ENCODE data around the gene AAK1.
A peak's percentile ranks its signal among the peaks of the same experiment; 100 is the strongest.

Gene AAK1

GRCh38 chr2:69643602-69644505 is at the start of gene AAK1:
AAK1 (minus strand) TSS chr2:69643739; CDS start chr2:69643040, 699 bp downstream.
- peaks cover 17% of the 10 kb centered on the region for H3K4me1 ChIP-seq
- TF ChIP-seq CTCF (IDR thresholded peaks at IDR 0.05) = no peak
- peak within 1 kb of the TSS; percentile 98 for H3K4me3 ChIP-seq (ENCODE audit: low read depth, low read length)
- no peaks in the 10 kb centered on the region for H3K9me3 ChIP-seq (ENCODE audit: control insufficient read depth, low read length)
- no peaks in the 10 kb centered on the region for H3K27me3 ChIP-seq (ENCODE audit: control insufficient read depth, insufficient read depth, low read length)
- H3K79me2 ChIP-seq = peaks cover 39% of the 10 kb centered on the region
- H3K27ac ChIP-seq = peak within 1 kb of the TSS; percentile 99
- peak within 1 kb of the TSS; percentile 84 for H2AFZ ChIP-seq
- H3K9ac ChIP-seq = peak within 1 kb of the TSS; percentile 99
- no peaks in the 10 kb centered on the region for H3K36me3 ChIP-seq (ENCODE audit: control insufficient read depth, insufficient read depth, low read length)
- peak within 1 kb of the TSS; percentile 89 for H3K4me2 ChIP-seq (ENCODE audit: low read length)

GRCh38 chr2:69692424-69692823 is 48.9 kb upstream of the AAK1 start:
- H3K79me2 ChIP-seq = no peaks in the 10 kb centered on the region
- H3K4me1 ChIP-seq = peaks cover 39% of the 10 kb centered on the region
- H3K4me3 ChIP-seq (ENCODE audit: low read depth, low read length) = no peak overlapping the region
- H3K9ac ChIP-seq = no peak overlapping the region
- H3K27me3 ChIP-seq (ENCODE audit: control insufficient read depth, insufficient read depth, low read length) = no peaks in the 10 kb centered on the region
- H3K36me3 ChIP-seq (ENCODE audit: control insufficient read depth, insufficient read depth, low read length) = no peaks in the 10 kb centered on the region
- no peaks in the 10 kb centered on the region for H3K9me3 ChIP-seq (ENCODE audit: control insufficient read depth, low read length)
- no peak overlapping the region for H2AFZ ChIP-seq
- no peak for TF ChIP-seq CTCF (IDR thresholded peaks at IDR 0.05)
- no peak overlapping the region for H3K4me2 ChIP-seq (ENCODE audit: low read length)
- peak overlapping the region; percentile 94 for H3K27ac ChIP-seq

GRCh38 chr2:69689969-69690368 is 46.4 kb upstream of the AAK1 start:
- no peaks in the 10 kb centered on the region for H3K9me3 ChIP-seq (ENCODE audit: control insufficient read depth, low read length)
- H3K79me2 ChIP-seq = no peaks in the 10 kb centered on the region
- no peak overlapping the region for H3K27ac ChIP-seq

GRCh38 chr2:69689466-69689865 is 45.9 kb upstream of the AAK1 start:
- H3K27ac ChIP-seq = no peak overlapping the region
- H3K4me3 ChIP-seq (ENCODE audit: low read depth, low read length) = no peak overlapping the region
- TF ChIP-seq CTCF (IDR thresholded peaks at IDR 0.05) = no peak
- H3K79me2 ChIP-seq = no peaks in the 10 kb centered on the region
- no peaks in the 10 kb centered on the region for H3K9me3 ChIP-seq (ENCODE audit: control insufficient read depth, low read length)
- H2AFZ ChIP-seq = no peak overlapping the region
- peaks cover 22% of the 10 kb centered on the region for H3K4me1 ChIP-seq
- H3K36me3 ChIP-seq (ENCODE audit: control insufficient read depth, insufficient read depth, low read length) = no peaks in the 10 kb centered on the region
- no peak overlapping the region for H3K4me2 ChIP-seq (ENCODE audit: low read length)
- no peaks in the 10 kb centered on the region for H3K27me3 ChIP-seq (ENCODE audit: control insufficient read depth, insufficient read depth, low read length)
- H3K9ac ChIP-seq = no peak overlapping the region

More at GRCh38 chr2:69689969-69690368, 46.4 kb upstream of the AAK1 start:
- no peak overlapping the region for H3K4me3 ChIP-seq (ENCODE audit: low read depth, low read length)
- no peaks in the 10 kb centered on the region for H3K36me3 ChIP-seq (ENCODE audit: control insufficient read depth, insufficient read depth, low read length)
- TF ChIP-seq CTCF (IDR thresholded peaks at IDR 0.05) = no peak
- no peaks in the 10 kb centered on the region for H3K27me3 ChIP-seq (ENCODE audit: control insufficient read depth, insufficient read depth, low read length)
- no peak overlapping the region for H3K9ac ChIP-seq
- H2AFZ ChIP-seq = no peak overlapping the region
- H3K4me2 ChIP-seq (ENCODE audit: low read length) = no peak overlapping the region
- H3K4me1 ChIP-seq = peaks cover 23% of the 10 kb centered on the region

Measured in parathyroid adenoma (tissue), 2 donors.